HEK293T (cell line): Measurements from ENCODE around the gene PRPS1L1.

Experiments used
- CTCF ChIA-PET: fragments of 350-600 bp; formaldehyde crosslinking; extraction: SDS; loops from one replicate; lab custom pipeline; 2021; ENCODE audit warnings: antibody characterized with exemption, inconsistent platforms; lab: Yijun Ruan, JAX
- POLR2A ChIA-PET: fragments of 350-600 bp; formaldehyde crosslinking; extraction: SDS; loops from one replicate; lab custom pipeline; 2020; ENCODE audit warnings: antibody characterized with exemption, inconsistent platforms; lab: Yijun Ruan, JAX
- DNase-seq: peaks from one replicate; pipeline ENCODE4 v3.0.0; 2012; ENCODE audit warnings: mixed read lengths; ENCODE audit errors: extremely low spot score
- ARNT ChIP-seq: fragments of 450-650 bp; IDR thresholded peaks from 2 replicates; pipeline ENCODE4 v1.6.1; 2017; ENCODE audit warnings: mild to moderate bottlenecking
- BHLHE40 ChIP-seq: fragments of 450-650 bp; IDR thresholded peaks from 2 replicates; pipeline ENCODE4 v1.6.1; 2016; ENCODE audit warnings: mild to moderate bottlenecking, moderate library complexity, borderline replicate concordance
- CTBP1 ChIP-seq: fragments of 450-650 bp; IDR thresholded peaks from 2 replicates; pipeline ENCODE4 v1.6.1; 2016; ENCODE audit warnings: borderline replicate concordance
- ELF4 ChIP-seq: fragments of 450-650 bp; IDR thresholded peaks from 2 replicates; pipeline ENCODE4 v1.6.1; 2017; ENCODE audit warnings: antibody characterized with exemption
- FOXA1 ChIP-seq: fragments of 450-650 bp; IDR thresholded peaks from 2 replicates; pipeline ENCODE4 v1.6.1; 2016; ENCODE audit warnings: mild to moderate bottlenecking
- FOXK2 ChIP-seq: fragments of 450-650 bp; IDR thresholded peaks from 2 replicates; pipeline ENCODE4 v1.6.1; 2016; ENCODE audit warnings: mild to moderate bottlenecking
- FOXM1 ChIP-seq: fragments of 450-650 bp; IDR thresholded peaks from 2 replicates; pipeline ENCODE4 v1.6.1; 2017; ENCODE audit warnings: mild to moderate bottlenecking, borderline replicate concordance
- HDGF ChIP-seq: fragments of 450-650 bp; IDR thresholded peaks from 2 replicates; pipeline ENCODE4 v1.6.1; 2017; ENCODE audit warnings: antibody characterized with exemption, borderline replicate concordance
- L3MBTL2 ChIP-seq: fragments of 450-650 bp; conservative IDR thresholded peaks from 2 replicates; pipeline ENCODE4 v1.6.1; 2016; ENCODE audit warnings: mild to moderate bottlenecking
- LEF1 ChIP-seq: fragments of 450-650 bp; IDR thresholded peaks from 2 replicates; pipeline ENCODE4 v1.6.1; 2017; ENCODE audit warnings: mild to moderate bottlenecking, borderline replicate concordance
- NFRKB ChIP-seq: fragments of 450-650 bp; IDR thresholded peaks from 2 replicates; pipeline ENCODE4 v1.6.1; 2016; ENCODE audit warnings: mild to moderate bottlenecking, moderate library complexity
- PKNOX1 ChIP-seq: fragments of 450-650 bp; IDR thresholded peaks from 2 replicates; pipeline ENCODE4 v1.6.1; 2016
- SP1 ChIP-seq: fragments of 450-650 bp; IDR thresholded peaks from 2 replicates; pipeline ENCODE4 v1.6.1; 2017
- SUZ12 ChIP-seq: fragments of 450-650 bp; IDR thresholded peaks from 2 replicates; pipeline ENCODE4 v1.6.1; 2016; ENCODE audit warnings: mild to moderate bottlenecking
- TARDBP ChIP-seq: fragments of 450-650 bp; IDR thresholded peaks from 2 replicates; pipeline ENCODE4 v1.6.1; 2016
- ZNF384 ChIP-seq: fragments of 450-650 bp; IDR thresholded peaks from 2 replicates; pipeline ENCODE4 v1.6.1; 2016

Gene PRPS1L1

GRCh38 chr7:17984288-17984687 lies 43.4 kb downstream of the PRPS1L1 start:
- DNase-seq: no peak
- TF ChIP-seq LEF1 (no peak), ELF4 (no peak)
- ChIA-PET CTCF (interaction anchor here (0.6 kb wide), 1 partner anchor 541 kb away, joined by 3 read pairs; no protein-coding TSS in a partner anchor), POLR2A (no interaction called here)

- no peak for TF ChIP-seq ZNF384
- TF ChIP-seq CTBP1: no peak
- no peak for TF ChIP-seq ARNT
- TF ChIP-seq L3MBTL2: no peak
- TF ChIP-seq SUZ12: no peak
- no peak for TF ChIP-seq PKNOX1
- no peak for TF ChIP-seq HDGF
- TF ChIP-seq TARDBP: no peak
- TF ChIP-seq ELF4: no peak
- TF ChIP-seq FOXA1: no peak
- TF ChIP-seq FOXM1: no peak
- TF ChIP-seq FOXK2: no peak
- no peak for TF ChIP-seq BHLHE40
- POLR2A ChIA-PET: no interaction called here
- CTCF ChIA-PET: interaction anchor here (0.6 kb wide), 1 partner anchor 542 kb away, joined by 3 read pairs; no protein-coding TSS in a partner anchor
Observed at GRCh38 chr7:17983221-17984062, 44.2 kb downstream of the PRPS1L1 start.

GRCh38 chr7:17976952-17977351 lies 50.7 kb downstream of the PRPS1L1 start:
- no peak for DNase-seq
- ChIA-PET POLR2A (no interaction called here), CTCF (no interaction called here)
- TF ChIP-seq TARDBP (no peak), ZNF384 (no peak), CTBP1 (no peak), FOXK2 (no peak), LEF1 (no peak), HDGF (no peak), SP1 (no peak), NFRKB (no peak), FOXM1 (no peak), FOXA1 (no peak), SUZ12 (no peak), PKNOX1 (no peak)

More at GRCh38 chr7:17983221-17984062, 44.2 kb downstream of the PRPS1L1 start:
- DNase-seq: no peak
